ENCODE results near the gene CMTM8. TPM values are rescaled to one million over a fixed set of nuclear protein-coding genes. Genes with fewer than 3 reads are reported as not detected.

The CMTM8 gene
- total and polyA plus RNA-seq, 2 of the 8 experiments (the other 6 are each of a cell fraction or from before 2014, with no cell fraction given): 10.5 to 22.4 TPM

DNA sequence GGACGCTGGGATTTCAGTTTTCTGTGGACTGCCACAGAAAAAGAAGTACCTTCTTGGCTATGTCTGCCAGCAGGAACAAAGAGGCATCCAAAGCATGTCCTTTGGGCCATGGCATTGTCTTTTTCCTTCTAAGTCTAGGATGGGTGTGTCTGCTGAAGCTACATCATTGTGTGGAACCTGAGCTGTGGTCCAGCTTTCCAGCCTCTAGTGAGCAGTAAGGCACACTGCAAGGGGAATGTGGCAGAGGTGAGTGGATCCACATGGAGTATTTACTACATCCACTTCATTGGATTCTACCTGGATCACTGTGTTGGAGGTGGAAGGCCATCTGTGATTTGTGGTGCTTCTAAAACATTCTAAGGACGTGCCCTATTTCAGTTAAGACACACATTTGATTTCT, 23.7 kb downstream of the CMTM8 start:
- Histone ChIP-seq H3K27me3 (replicated peaks in 1 of 4; ENCODE audit: control insufficient read depth in 3 of 4, extremely low read depth in 1 of 4, insufficient read depth in 3 of 4, low read length in 3 of 4) (no peaks in the 10 kb centered on the region), H3K36me3 (ENCODE audit: control insufficient read depth in 2 of 4, insufficient read depth in 4 of 4, low read length in 3 of 4) (peaks cover 0 to 2% (median 0%) of the 10 kb centered on the region in 4 experiments; a peak in 1 of 8 replicates), H3K27ac (ENCODE audit: low read depth, low read length) (no peak overlapping the region), H2BK5ac (ENCODE audit: low read depth, low read length) (no peak overlapping the region), H2BK120ac (replicated peaks; ENCODE audit: low read depth, low read length) (no peak overlapping the region), H3K56ac (replicated peaks; ENCODE audit: insufficient read length, low read depth, low read length) (no peak overlapping the region), H2BK20ac (ENCODE audit: low read length) (no peak overlapping the region), H3K4me1 (replicated peaks in 1 of 4; ENCODE audit: control insufficient read depth in 3 of 4, insufficient read depth in 4 of 4, low read length in 3 of 4) (no peaks in the 10 kb centered on the region), H2BK15ac (ENCODE audit: low read length) (no peak overlapping the region), H4K20me1 (replicated peaks in 1 of 2; ENCODE audit: control insufficient read depth in 1 of 2, insufficient read depth in 2 of 2, low read length in 2 of 2) (no peaks in the 10 kb centered on the region), H2AK5ac (ENCODE audit: low read depth, low read length) (no peak overlapping the region), H3K18ac (ENCODE audit: extremely low read depth, low read length) (no peak overlapping the region), H4K8ac (ENCODE audit: extremely low read depth, insufficient read depth, low read length) (no peak overlapping the region), H3K4me2 (ENCODE audit: insufficient read depth in 1 of 2, low read depth in 2 of 2, low read length in 2 of 2) (no peak overlapping the region), H4K5ac (ENCODE audit: insufficient read length, low read depth, low read length) (no peak overlapping the region), H2AFZ (ENCODE audit: low read length) (no peak overlapping the region), H3K79me2 (ENCODE audit: control insufficient read depth in 1 of 2, insufficient read depth in 2 of 2, low read length in 2 of 2) (no peaks in the 10 kb centered on the region), H3K9me3 (ENCODE audit: insufficient read depth in 2 of 2, low read depth in 1 of 2, low read length in 1 of 2) (0 out of 4 replicates have a peak, but pooled peaks cover 0 to 3% of the 10 kb centered on the region in 2 experiments), H3K23me2 (ENCODE audit: low read depth, low read length) (no peaks in the 10 kb centered on the region), H3K9ac (replicated peaks in 1 of 4; ENCODE audit: extremely low read depth in 1 of 4, low read depth in 3 of 4, low read length in 3 of 4) (no peak overlapping the region), H2BK12ac (ENCODE audit: low read depth, low read length) (no peak overlapping the region), H3K14ac (ENCODE audit: insufficient read length) (no peak overlapping the region), H3K79me1 (ENCODE audit: low read depth, low read length) (no peaks in the 10 kb centered on the region), H3K23ac (ENCODE audit: insufficient read length) (no peak overlapping the region), H4K91ac (replicated peaks; ENCODE audit: insufficient read length, low read length) (no peak overlapping the region), H3K4ac (replicated peaks; ENCODE audit: insufficient read length, low read depth, low read length) (no peak overlapping the region), H3K4me3 (ENCODE audit: extremely low read depth in 1 of 4, insufficient read depth in 2 of 4, low read depth in 3 of 4, low read length in 4 of 4) (no peak overlapping the region)
- POLR2A ChIA-PET (ENCODE audit: partially characterized antibody): interaction anchor here (0.6 to 1.1 kb wide), 2 partner anchors 11 to 23 kb away, joined by 3 to 4 read pairs; partner anchors contain the start of gene CMTM8
- no peak for DNase-seq (ENCODE audit: low read depth in 1 of 2, low spot score in 2 of 2)
- CTCF ChIA-PET (ENCODE audit: partially characterized antibody): interaction anchor here (0.6 to 2.7 kb wide), 11 partner anchors 13 to 112 kb away, joined by 3 to 9 read pairs (median 4); partner anchors contain the start of gene CMTM8
- no peak for TF ChIP-seq EP300 (IDR thresholded peaks at IDR 0.05; ENCODE audit: borderline replicate concordance in 1 of 2, low read depth in 2 of 2, low read length in 2 of 2)
- no peak for TF ChIP-seq E2F6 (IDR thresholded peaks at IDR 0.05)
- no peak for TF ChIP-seq SP4 (IDR thresholded peaks at IDR 0.05; ENCODE audit: low read length)
- FAIRE-seq: no peak
- 85% methylated on average over 2 of the region's 2 CpGs; no CpG with 5 or more reads in 1 of the 2 experiments for WGBS, 2 experiments (ENCODE audit: extremely low coverage in 1 of 2, insufficient coverage in 1 of 2, insufficient read length in 1 of 2, insufficient replicate concordance in 2 of 2, low coverage in 1 of 2, low lambda C conversion rate in 2 of 2, missing lambda C conversion rate in 1 of 2)
